IMR-90 (cell line): ENCODE measurements around the gene ALLC. TPM values are rescaled to one million over a fixed set of nuclear protein-coding genes. Genes with fewer than 3 reads are reported as not detected.

ENCODE experiments used
- ATAC-seq: fragments of 200-7000 bp; cut with Tn5 transposase; 2 replicates; pipeline ENCODE4 v1.9.1; 2020; ENCODE audit warnings: low read depth, mild to moderate bottlenecking, moderate library complexity
- BruUV-seq: library from RNA; stranded (reverse); fragments of 400-500 nt; replicated peaks from 2 replicates; lab custom pipeline; 2021; lab: Mats Ljungman, UMichigan
- CTCF ChIA-PET: fragments of 300-600 bp; formaldehyde crosslinking; extraction: SDS; loops from one replicate; lab custom pipeline; 2021; ENCODE audit warnings: antibody characterized with exemption; lab: Yijun Ruan, JAX
- POLR2A ChIA-PET: fragments of 300-600 bp; sonication (Branson Sonifier 250); formaldehyde crosslinking; loops from one replicate; lab custom pipeline; 2022; ENCODE audit warnings: antibody characterized with exemption; ENCODE audit not compliant: unreplicated experiment; lab: Charles Lee
- DNase-seq: peaks from one replicate; pipeline ENCODE4 v3.0.0; 2013
- H2AFZ ChIP-seq: replicated peaks from 2 replicates; pipeline ENCODE3; 2013; ENCODE audit warnings: low read length, mild to moderate bottlenecking; ENCODE audit not compliant: poor library complexity
- H2AK5ac ChIP-seq: 2 replicates; pipeline ENCODE4 v1.6.1; 2013; ENCODE audit warnings: low read depth, low read length, inconsistent platforms
- H2AK9ac ChIP-seq: replicated peaks from 2 replicates; pipeline ENCODE3; 2013; ENCODE audit warnings: mild to moderate bottlenecking, low read depth, low read length, moderate library complexity; ENCODE audit not compliant: poor library complexity
- H2BK120ac ChIP-seq: 2 replicates; pipeline ENCODE4 v1.6.1; 2013; ENCODE audit warnings: low read depth, low read length, inconsistent platforms
- H2BK15ac ChIP-seq: 3 replicates; pipeline ENCODE4 v1.6.1; 2013; ENCODE audit warnings: low read depth, low read length, inconsistent platforms
- H2BK20ac ChIP-seq: 2 replicates; pipeline ENCODE4 v1.6.1; 2013; ENCODE audit warnings: low read depth, mild to moderate bottlenecking, inconsistent platforms, low read length, moderate library complexity
- H2BK5ac ChIP-seq: 2 replicates; pipeline ENCODE4 v1.6.1; 2013; ENCODE audit warnings: mild to moderate bottlenecking, low read depth, low read length, inconsistent platforms; ENCODE audit not compliant: poor library complexity, severe bottlenecking
- H3K14ac ChIP-seq: replicated peaks from 2 replicates; pipeline ENCODE4 v1.6.1; 2013; ENCODE audit warnings: low read depth, low read length, inconsistent platforms
- H3K18ac ChIP-seq: 2 replicates; pipeline ENCODE4 v1.6.1; 2013; ENCODE audit warnings: low read depth, low read length, control low read depth
- H3K23ac ChIP-seq: 2 replicates; pipeline ENCODE4 v1.6.1; 2013; ENCODE audit warnings: low read depth, low read length, inconsistent platforms
- H3K27ac ChIP-seq: 2 replicates; pipeline ENCODE4 v1.5.1; 2013; ENCODE audit warnings: mild to moderate bottlenecking, control low read depth, low read length; ENCODE audit not compliant: insufficient read depth
- H3K27me3 ChIP-seq: 2 replicates; pipeline ENCODE4 v1.6.1; 2013; ENCODE audit warnings: low read length; ENCODE audit not compliant: control insufficient read depth, insufficient read depth
- H3K36me3 ChIP-seq: 2 replicates; pipeline ENCODE4 v1.6.1; 2013; ENCODE audit warnings: low read length, mixed read lengths; ENCODE audit not compliant: control insufficient read depth, insufficient read depth
- H3K4ac ChIP-seq: 2 replicates; pipeline ENCODE4 v1.6.1; 2013; ENCODE audit warnings: low read depth, low read length, inconsistent platforms
- H3K4me1 ChIP-seq: 2 replicates; pipeline ENCODE4 v1.6.1; 2013; ENCODE audit warnings: low read length, mixed read lengths; ENCODE audit not compliant: control insufficient read depth, insufficient read depth
- H3K4me2 ChIP-seq: 2 replicates; pipeline ENCODE4 v1.6.1; 2013; ENCODE audit warnings: low read depth, mild to moderate bottlenecking, control low read depth, low read length, moderate library complexity
- H3K4me3 ChIP-seq: 2 replicates; pipeline ENCODE4 v1.5.1; 2013; ENCODE audit warnings: low read depth, mild to moderate bottlenecking, control low read depth, low read length, moderate library complexity; ENCODE audit not compliant: insufficient read depth
- H3K56ac ChIP-seq: 2 replicates; pipeline ENCODE4 v1.6.1; 2013; ENCODE audit warnings: low read length, inconsistent platforms; ENCODE audit not compliant: insufficient read depth; ENCODE audit errors: extremely low read depth
- H3K79me1 ChIP-seq, 2 experiments: 2 replicates each; pipeline ENCODE4 v1.6.1; 2013; ENCODE audit warnings: low read length in 2 of 2, inconsistent platforms in 1 of 2, low read depth in 1 of 2
- H3K9ac ChIP-seq: 2 replicates; pipeline ENCODE4 v1.6.1; 2013; ENCODE audit warnings: low read depth, low read length, control low read depth
- H3K9me1 ChIP-seq: 2 replicates; pipeline ENCODE4 v1.6.1; 2013; ENCODE audit warnings: low read length, inconsistent platforms; ENCODE audit not compliant: insufficient read depth
- H3K9me3 ChIP-seq: 2 replicates; pipeline ENCODE4 v1.6.1; 2013; ENCODE audit warnings: low read length; ENCODE audit not compliant: control insufficient read depth, insufficient read depth
- H4K20me1 ChIP-seq: 2 replicates; pipeline ENCODE4 v1.6.1; 2013; ENCODE audit warnings: low read length, inconsistent platforms; ENCODE audit not compliant: insufficient read depth
- H4K5ac ChIP-seq: 2 replicates; pipeline ENCODE4 v1.6.1; 2013; ENCODE audit warnings: mild to moderate bottlenecking, low read depth, low read length, control low read depth
- H4K8ac ChIP-seq, 2 experiments: 2 replicates each; pipeline ENCODE4 v1.6.1; 2013; ENCODE audit warnings: low read depth in 2 of 2, low read length in 2 of 2, control low read depth in 1 of 2, inconsistent platforms in 1 of 2
- H4K91ac ChIP-seq: 2 replicates; pipeline ENCODE4 v1.6.1; 2013; ENCODE audit warnings: low read depth, low read length, inconsistent platforms; ENCODE audit not compliant: insufficient read depth
- BHLHE40 ChIP-seq: fragments of 150-350 bp; IDR thresholded peaks from 2 replicates; pipeline ENCODE4 v1.6.1; 2016; ENCODE audit warnings: mild to moderate bottlenecking, low read depth, low read length
- CEBPB ChIP-seq: IDR thresholded peaks from 2 replicates; pipeline ENCODE4 v1.6.1; 2012; ENCODE audit warnings: low read depth, low read length, improper control_type of control experiment
- CHD1 ChIP-seq: IDR thresholded peaks from 2 replicates; pipeline ENCODE4 v1.6.1; 2012; ENCODE audit warnings: low read depth, low read length, improper control_type of control experiment
- CTCF ChIP-seq: conservative IDR thresholded peaks from 2 replicates; pipeline ENCODE4 v1.5.1; 2012; ENCODE audit warnings: mild to moderate bottlenecking, low read depth, low read length, improper control_type of control experiment
- ELK1 ChIP-seq: fragments of 150-350 bp; IDR thresholded peaks from 2 replicates; pipeline ENCODE4 v1.6.1; 2016; ENCODE audit warnings: low read depth, mild to moderate bottlenecking, low read length, moderate library complexity, borderline replicate concordance
- FOS ChIP-seq: fragments of 150-350 bp; IDR thresholded peaks from 2 replicates; pipeline ENCODE4 v1.6.1; 2016; ENCODE audit warnings: low read depth, low read length
- MAFK ChIP-seq: IDR thresholded peaks from 2 replicates; pipeline ENCODE4 v1.6.1; 2012; ENCODE audit warnings: low read depth, low read length, improper control_type of control experiment
- MXI1 ChIP-seq: IDR thresholded peaks from 2 replicates; pipeline ENCODE4 v1.6.1; 2012; ENCODE audit warnings: low read depth, mild to moderate bottlenecking, low read length, moderate library complexity, borderline replicate concordance
- NFE2L2 ChIP-seq: fragments of 150-350 bp; IDR thresholded peaks from 2 replicates; pipeline ENCODE4 v1.6.1; 2016; ENCODE audit warnings: low read depth, mild to moderate bottlenecking, low read length
- POLR2A ChIP-seq: IDR thresholded peaks from 2 replicates; pipeline ENCODE4 v1.6.1; 2012; ENCODE audit warnings: mild to moderate bottlenecking, low read depth, low read length
- RAD21 ChIP-seq: IDR thresholded peaks from 2 replicates; pipeline ENCODE4 v1.6.1; 2012; ENCODE audit warnings: low read length, improper control_type of control experiment
- RCOR1 ChIP-seq: IDR thresholded peaks from 2 replicates; pipeline ENCODE4 v1.6.1; 2012; ENCODE audit warnings: mild to moderate bottlenecking, low read length, improper control_type of control experiment; ENCODE audit not compliant: insufficient replicate concordance
- RFX5 ChIP-seq: IDR thresholded peaks from 2 replicates; pipeline ENCODE4 v1.8.0; 2012; ENCODE audit warnings: low read depth, mild to moderate bottlenecking, low read length, moderate library complexity
- SMC3 ChIP-seq: fragments of 150-350 bp; IDR thresholded peaks from 2 replicates; pipeline ENCODE4 v1.6.1; 2016; ENCODE audit warnings: low read depth, mild to moderate bottlenecking, antibody characterized with exemption, low read length, moderate library complexity
- USF2 ChIP-seq: fragments of 150-350 bp; IDR thresholded peaks from 2 replicates; pipeline ENCODE4 v1.6.1; 2017; ENCODE audit warnings: mild to moderate bottlenecking, antibody characterized with exemption, low read length, low read depth
- WGBS, 2 experiments: methylation state at CpG; one replicate each; pipeline versions ENCODE4 v1.1.5 to v1.1.7; 2013; ENCODE audit warnings: missing lambda C conversion rate in 2 of 2; ENCODE audit not compliant: insufficient read length in 1 of 2; ENCODE audit errors: extremely low coverage in 2 of 2; 5-methylcytosine and 5-hydroxymethylcytosine counted together
- dilution Hi-C: fragments of 300-500 bp; cut with HindIII; formaldehyde crosslinking; loops from one replicate; pipeline ENCODE4 v1.14.3; 2018; ENCODE audit warnings: low sequenced_read_pairs; ENCODE audit not compliant: unreplicated experiment
- in situ Hi-C: fragments of 300-500 bp; cut with MboI; formaldehyde crosslinking; loops from 3 replicates; pipeline ENCODE4 v1.14.3; 2019; ENCODE audit warnings: low sequenced_read_pairs, inconsistent platforms, mixed read lengths
- intact Hi-C: fragments of 100-400 bp; cut with micrococcal nuclease; formaldehyde crosslinking; loops from 2 replicates; pipeline ENCODE4 v1.10.0; 2022
- polyA plus RNA-seq, 3 experiments: library from polyadenylated mRNA; depleted of rRNA; stranded (reverse); fragments of >200 nt; gene quantifications; 2 replicates each; pipeline ENCODE4 v1.2.3, GENCODE V29; 2012; ENCODE audit warnings: low replicate concordance in 1 of 3
- total RNA-seq: library from RNA; depleted of rRNA; stranded (reverse); fragments of >200 nt; gene quantifications from 2 replicates; pipeline ENCODE4 v1.2.3, GENCODE V29; 2012

ALLC gene
- total and polyA plus RNA-seq, 2 of the 4 experiments (the other 2 are of a cell fraction), result not detected

GRCh38 chr2:3672861-3673678, 15.1 kb downstream of the ALLC start:
- H4K8ac ChIP-seq, result no peak overlapping the region
- no peak for ATAC-seq
- POLR2A ChIA-PET, result no interaction called here
- TF ChIP-seq MAFK (no peak), BHLHE40 (no peak), CEBPB (no peak), RAD21 (no peak), RCOR1 (no peak), SMC3 (no peak), FOS (no peak), RFX5 (no peak), NFE2L2 (no peak), ELK1 (no peak), POLR2A (no peak), CTCF (no peak), MXI1 (no peak), USF2 (no peak), CHD1 (no peak)

More at GRCh38 chr2:3672861-3673678, 15.1 kb downstream of the ALLC start:
- Histone ChIP-seq H4K20me1 (no peaks in the 10 kb centered on the region), H3K79me1 (no peaks in the 10 kb centered on the region), H2BK5ac (no peak overlapping the region), H3K18ac (no peak overlapping the region), H2AK5ac (no peak overlapping the region), H3K9me1 (no peaks in the 10 kb centered on the region), H3K4me2 (no peak overlapping the region), H3K4me1 (peaks cover under 1% of the 10 kb centered on the region; the same call in 1 of the 2 replicates), H3K23ac (no peak overlapping the region), H2BK20ac (no peak overlapping the region), H2BK15ac (no peak overlapping the region), H3K27ac (no peak overlapping the region), H3K14ac (no peak overlapping the region), H3K4me3 (no peak overlapping the region), H2AFZ (no peak overlapping the region), H3K56ac (no peak overlapping the region), H2AK9ac (no peak overlapping the region), H3K9me3 (no peaks in the 10 kb centered on the region), H3K9ac (no peak overlapping the region), H3K36me3 (no peaks in the 10 kb centered on the region), H3K4ac (no peak overlapping the region), H4K91ac (no peak overlapping the region), H4K5ac (no peak overlapping the region), H3K27me3 (peaks cover 4% of the 10 kb centered on the region), H2BK120ac (no peak overlapping the region)
- DNase-seq, result no peak
- 40% methylated on average over 1 of the region's 9 CpGs; no CpG with 5 or more reads in 1 of the 2 experiments for WGBS, 2 experiments
- BruUV-seq, result no TSS peak
- in situ Hi-C loops (loop anchor here (25.0 kb wide), 1 partner anchor 1811 kb away; no protein-coding TSS in a partner anchor), dilution Hi-C loops (no loop called here), intact Hi-C loops (no loop called here)
- CTCF ChIA-PET, result no interaction called here
